NCI-H187 (cell line): ENCODE results near the gene ADAM33.

Source experiments
- DNase-seq, 2 experiments: peaks; one replicate each; lab custom pipeline; 2025; lab: John Stamatoyannopoulos, UW

The ADAM33 gene

DNA sequence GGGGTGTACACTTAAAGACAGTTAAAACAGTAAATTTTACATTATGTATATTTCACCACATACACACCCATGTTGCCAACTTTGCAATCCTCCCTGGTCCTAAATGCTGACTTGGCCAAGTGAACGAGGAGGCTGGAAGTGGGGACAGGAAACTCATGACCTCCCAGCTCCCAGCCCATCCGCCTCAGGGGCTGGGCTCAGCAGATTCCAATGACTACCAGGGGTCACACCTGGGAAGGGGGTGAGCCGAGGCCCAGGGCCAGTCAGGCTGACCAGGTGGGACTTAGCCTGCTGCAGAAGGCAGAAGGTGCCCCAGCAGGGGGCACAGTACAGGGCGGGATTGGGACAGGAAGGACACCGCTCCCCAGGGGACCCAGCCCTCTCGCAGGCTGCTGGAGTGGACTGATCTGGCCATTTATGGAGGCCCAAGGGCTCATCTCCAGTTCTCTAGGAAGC lies 28.2 kb upstream of the ADAM33 start:
- DNase-seq, result no peak

DNA sequence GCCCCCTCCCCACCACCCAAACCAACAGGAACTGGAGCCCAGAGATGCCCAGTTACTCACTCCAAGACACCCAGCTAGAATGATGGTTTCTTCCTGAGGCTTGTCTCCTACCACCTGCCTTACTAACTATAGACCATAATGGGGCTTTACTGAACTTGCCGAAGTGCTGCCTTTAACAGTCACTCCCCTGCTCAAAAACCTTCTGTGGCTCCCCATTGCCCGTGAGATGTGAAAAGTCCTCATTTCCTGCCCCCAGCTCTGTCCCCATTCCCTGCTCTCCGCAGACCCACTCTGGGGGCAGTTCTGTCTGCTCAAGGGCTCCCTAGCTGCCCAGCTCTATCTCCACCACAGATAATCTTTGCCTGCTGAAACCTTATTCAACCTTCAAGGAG lies 25.7 kb upstream of the ADAM33 start:
- DNase-seq, result no peak

DNA sequence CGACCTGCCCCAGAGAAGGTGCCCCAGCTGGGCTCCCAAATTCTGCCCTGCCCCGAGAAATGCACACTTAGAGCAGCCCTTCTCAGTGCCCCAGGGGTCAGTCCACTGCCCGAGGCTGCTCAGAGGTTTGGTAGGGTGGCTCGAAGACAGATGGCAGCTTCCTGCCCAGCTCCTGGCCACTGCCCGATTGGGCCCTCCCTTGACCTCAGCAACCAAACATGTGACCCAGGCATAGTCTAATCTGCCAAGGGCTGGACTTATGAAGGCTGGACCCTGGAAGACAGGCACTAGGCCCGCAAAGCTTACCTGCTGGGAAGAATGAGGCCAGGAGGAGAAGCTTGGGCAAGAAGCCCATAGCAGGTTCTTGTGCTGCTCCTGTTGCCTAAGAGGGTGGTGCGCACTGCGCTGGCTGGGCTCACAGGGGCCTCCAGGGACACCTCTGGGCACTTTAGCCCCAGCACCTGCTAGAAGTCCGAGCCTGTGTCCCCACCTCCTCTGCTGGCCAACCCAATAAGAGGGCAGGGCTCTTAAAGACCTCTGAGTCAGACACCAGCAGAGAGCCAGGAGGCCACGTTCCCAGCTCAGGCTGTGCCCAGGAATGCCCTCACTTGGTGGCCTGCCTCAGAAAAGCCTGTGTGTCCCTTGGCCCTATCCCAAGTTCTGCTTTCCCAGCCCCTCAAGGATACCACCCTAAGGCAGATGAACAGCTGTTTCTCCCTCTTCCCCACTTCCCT lies 25.1 kb upstream of the ADAM33 start:
- DNase-seq, result no peak

DNA sequence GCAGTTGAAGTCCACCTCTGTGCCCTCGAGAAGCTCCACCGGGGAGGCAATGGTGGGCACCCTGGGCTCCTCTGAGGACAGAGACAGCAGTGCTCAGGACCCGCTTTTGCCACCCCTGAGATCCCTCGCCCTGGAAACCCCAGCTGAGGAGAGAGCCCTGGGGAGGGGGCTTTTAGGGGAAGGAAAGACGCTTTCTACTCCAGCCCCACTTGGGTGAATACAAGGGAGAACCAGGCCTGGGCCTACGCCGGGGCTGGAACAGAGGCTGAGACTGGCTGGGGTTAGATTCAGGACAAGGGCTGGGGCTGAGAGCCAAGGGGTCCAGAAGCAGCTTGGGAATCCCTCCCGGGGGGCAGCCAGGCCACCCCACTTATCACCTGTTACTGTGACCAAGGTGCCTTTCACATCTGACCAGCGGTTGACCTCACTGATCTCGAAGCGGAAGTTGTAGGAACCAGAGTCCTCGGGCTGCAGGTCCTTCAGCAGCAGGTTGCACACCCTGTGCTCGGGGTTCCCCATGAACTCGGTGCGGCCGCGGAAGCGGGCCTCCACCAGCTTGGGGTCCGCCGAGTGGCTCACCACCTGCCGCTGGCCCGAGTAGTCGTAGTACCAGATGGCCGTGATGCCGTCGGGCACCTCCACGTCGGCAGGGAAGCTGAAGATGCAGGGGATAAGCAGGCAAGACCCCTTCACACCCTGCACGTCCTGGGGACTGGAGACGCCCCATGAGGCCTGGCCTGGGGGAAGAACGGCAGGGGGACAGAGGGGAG lies 24.3 kb upstream of the ADAM33 start:
- no peak for DNase-seq

DNA sequence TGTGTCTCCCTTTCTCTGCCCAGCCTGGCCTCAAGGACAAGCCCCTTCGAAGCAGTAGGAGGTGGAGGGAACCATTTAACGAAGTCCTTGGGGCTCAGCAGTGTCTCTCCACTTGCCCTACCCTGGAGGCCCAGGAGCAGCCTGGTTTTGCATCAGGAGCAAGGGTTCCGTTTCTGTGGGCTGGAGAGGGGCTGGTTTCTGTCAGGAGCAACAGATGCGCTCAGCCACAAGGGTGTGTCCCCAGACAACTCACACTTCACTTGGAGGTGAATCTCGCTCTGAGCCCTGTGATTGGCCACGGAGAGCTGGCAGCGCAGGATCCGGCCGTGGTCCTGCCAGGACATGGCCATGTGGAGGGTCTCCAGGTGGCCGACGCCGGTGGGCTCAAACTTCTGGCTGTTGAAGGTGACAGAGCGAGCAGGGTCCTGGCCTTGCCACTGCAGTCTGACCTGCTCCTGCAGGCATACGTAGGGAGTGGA lies 23.7 kb upstream of the ADAM33 start:
- no peak for DNase-seq

DNA sequence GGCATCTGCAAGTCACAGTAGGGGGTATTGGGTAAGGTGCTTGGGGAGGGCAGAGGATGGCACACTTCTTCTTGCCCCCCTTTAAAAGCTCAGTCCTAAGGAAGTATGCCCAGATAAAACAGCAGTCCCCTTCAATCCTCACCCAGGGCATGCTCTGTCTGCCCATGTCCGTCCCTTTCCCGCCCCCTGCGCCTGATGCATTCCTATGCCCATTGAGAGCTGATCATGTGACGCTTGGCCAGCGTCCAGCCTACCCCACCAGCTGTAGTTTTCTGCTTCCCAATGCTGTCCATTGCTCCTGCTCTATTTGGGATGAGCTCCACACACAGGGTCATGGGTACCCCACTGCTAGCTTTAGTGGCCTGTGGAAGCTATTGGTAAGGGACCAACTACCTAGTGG lies 22.3 kb upstream of the ADAM33 start:
- no peak for DNase-seq

DNA sequence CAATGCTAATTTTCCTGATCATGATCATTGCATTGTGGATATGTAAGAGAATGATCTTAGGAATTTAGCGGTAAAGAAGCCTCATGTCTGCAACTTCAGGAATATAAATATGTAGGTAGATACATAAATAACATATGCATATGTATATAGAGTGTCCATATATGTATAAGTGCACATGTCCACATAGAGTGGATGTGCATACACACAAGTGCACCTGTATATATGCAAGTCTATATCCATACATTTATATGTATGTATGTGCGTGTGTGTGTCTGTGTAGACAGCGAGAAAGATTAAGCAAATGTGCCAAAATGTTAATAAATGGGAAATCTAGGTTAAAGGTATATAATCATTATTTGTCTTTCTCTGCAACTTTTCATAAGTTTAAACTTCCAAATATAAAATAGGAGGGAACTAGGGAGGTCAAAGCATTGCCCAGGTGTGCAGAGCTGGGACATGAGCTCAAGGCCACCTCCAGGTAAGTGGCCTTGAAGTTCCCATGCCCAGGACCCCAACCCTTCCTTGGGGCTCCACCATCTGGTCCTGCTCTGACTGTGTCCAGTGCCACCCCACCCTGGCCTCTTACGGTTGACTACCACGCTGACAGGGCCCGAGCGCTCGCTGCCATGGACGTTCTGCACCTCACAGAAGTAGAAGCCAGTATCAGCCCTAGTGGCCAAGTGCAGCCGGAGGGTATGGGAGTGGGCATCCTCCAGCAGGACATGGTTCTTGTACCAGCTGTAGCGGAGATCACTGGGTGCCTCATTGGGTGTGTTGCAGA lies 21.0 kb upstream of the ADAM33 start:
- DNase-seq, result no peak

DNA sequence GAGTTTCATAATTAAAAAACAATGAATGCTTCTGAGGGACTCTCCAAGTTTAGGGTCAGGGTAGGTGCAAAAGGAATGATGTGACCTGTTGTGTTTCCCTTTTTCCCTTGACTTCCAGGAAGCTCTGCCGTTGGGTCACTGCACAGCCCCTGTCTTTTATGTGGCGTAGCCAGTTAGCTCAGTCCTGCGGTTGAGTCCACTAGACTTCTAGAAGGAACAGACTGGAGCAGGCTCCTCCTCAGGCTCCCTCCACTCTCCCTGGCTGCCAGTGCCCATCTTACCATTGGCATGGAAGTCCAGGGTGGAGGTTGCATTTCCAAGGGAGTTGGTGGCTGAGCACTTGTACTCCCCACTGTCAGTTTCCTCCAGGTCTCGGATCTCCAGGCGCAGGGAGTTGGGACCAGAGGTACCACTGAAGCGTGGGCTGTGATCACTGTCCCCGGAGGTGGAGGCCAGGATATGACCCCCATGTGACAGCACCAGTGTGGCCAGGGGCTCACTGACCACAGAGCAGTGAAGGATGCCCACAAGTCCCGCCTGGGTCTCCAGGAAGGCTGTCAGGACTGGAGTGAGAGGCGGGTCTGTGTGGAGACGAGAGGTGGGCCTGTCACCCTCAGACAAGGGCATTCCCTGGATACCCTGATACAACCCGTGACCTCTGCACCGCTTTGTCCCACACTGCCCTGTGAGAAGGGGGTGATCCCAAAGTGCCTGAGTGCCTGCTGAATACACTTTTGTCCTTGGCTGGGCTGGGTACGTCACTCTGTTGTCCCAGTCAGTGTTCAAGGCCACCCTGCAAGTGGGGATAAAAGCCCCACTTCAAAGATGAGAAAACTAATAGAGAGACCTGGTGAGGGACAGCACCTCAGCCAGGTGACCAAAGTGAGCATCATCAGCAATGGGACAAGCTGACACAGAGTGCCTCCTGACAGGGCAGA lies 19.5 kb upstream of the ADAM33 start:
- DNase-seq, result no peak

DNA sequence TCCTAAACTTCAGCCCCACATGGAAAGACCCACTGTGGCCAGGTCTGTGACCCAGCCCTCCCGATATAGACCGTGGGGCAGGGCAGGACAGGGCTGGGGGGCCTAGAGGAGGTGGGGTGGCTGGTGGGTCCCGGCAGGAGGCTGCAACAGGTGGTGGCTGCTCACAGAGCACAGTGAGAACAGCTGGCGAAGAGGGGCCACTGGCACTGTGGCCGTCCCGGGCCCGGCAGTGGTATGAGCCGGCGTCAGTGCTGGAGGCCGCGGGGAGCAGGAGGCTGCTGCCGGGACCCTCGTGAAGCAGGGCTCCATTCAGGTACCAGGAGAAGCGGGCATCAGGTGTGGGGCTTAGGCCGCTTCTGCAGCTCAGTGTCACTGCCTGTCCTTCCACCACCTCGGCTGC lies 17.2 kb upstream of the ADAM33 start:
- no peak for DNase-seq

DNA sequence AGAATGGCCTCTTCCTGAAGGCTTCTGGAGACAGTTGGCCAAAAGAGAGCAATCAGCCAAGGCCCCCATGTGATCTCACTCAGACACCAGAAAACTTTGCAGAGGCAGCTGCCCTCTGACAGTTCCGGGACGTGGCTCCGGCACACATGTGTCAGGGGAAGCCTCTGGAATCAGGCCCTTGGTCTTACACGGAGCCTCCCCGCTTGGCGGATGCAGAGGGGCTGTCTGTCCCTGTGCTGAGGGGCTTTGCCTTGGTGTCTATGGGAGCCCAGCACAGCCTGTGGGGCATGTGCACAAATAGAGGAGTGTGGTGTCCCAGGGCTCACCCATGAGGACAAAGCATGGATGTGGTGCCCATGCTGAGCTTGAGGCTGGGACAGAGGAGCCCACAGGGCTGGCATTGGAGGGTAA lies 16.8 kb upstream of the ADAM33 start:
- no peak for DNase-seq

DNA sequence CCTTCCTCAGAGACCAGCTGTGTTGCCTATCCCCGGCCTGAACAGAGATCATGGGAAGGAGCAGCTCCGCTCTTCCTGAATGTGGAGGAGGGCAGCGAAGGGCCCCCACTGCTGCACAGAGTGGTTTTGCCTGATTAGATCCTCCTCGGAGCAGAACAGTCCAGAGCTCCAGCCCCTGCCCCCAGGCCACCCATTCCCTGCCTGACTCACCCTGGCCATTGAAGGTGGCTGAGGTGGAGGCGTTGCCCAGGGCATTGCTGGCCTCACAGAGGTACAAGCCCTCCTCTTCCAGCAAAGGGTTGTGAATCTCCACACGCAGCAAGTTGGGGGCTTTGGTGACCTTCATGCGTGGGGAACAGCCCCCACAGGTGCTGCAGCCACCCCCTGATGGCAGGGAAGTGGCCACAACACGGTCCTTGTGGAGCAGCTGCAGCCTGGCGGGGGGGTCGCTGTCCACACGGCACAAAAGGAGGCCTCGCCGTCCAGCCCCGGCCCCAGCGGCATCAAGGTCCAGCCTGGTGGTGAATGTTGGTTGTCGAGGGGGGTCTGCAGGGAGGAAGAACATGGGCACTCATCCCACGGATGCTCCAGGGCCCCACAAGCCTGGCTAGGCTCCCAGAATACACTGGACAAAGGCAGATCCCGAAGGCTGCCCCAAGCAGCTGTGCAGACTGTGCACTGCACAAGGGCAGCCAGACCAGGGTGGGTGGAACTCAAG lies 15.9 kb upstream of the ADAM33 start:
- no peak for DNase-seq

DNA sequence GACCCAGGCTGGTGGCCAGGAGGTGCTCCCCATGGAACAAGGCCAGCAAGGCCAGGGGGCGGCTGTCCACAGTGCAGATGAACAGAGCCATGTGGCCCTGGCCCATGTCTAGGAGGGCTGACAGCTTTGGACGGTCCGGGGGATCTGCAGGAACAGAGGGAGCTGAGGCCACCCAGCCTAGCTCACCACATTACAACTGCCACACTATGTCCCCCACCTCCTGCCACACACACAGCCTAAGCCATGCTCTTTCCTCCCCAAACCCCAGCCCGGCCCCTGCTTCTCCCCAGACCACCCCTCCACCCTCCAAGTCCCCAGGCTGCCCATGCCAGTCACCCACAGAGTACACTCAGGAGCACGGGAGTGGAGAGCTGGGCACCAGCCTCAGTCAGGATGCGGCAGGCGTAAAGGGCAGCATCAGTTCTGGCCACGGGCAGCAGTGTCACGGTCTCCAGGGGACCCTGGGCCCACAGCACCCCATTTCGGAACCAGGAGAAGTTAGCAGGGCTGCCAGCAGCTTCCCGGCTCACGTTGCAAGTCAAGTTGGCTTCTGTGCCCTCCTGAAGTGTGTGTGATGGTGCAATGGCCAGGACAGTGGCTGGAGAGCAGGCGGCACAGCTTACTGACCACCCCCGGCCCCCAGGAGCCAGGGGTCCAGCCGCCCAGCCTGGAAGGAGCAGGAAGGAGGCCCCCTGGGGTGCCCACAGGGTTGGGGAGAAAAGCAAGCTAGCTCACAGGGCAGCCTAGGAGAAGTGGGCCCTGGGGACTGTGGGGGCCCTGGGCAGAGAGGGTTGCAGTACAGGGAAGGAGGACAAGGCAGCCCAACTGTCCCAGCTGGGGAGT lies 15.2 kb upstream of the ADAM33 start:
- DNase-seq, result no peak

DNA sequence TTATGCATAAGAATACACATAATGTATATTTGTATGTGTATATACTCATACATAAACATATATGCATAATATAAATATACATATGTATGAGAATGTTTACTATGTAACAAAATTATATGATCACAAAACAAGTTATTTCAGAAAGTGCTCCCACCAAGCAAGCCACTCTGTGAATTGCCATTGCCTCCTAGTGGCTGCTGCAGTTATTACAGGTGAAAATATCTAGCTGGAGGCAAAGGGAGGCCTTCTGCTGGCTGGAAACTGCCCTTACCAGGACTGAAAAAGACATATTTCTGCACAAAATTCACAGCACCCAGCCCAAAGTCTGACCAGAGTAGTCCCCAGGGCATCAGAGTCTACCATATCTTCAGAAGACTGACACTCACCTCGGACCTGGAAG lies 14.4 kb upstream of the ADAM33 start:
- no peak for DNase-seq

DNA sequence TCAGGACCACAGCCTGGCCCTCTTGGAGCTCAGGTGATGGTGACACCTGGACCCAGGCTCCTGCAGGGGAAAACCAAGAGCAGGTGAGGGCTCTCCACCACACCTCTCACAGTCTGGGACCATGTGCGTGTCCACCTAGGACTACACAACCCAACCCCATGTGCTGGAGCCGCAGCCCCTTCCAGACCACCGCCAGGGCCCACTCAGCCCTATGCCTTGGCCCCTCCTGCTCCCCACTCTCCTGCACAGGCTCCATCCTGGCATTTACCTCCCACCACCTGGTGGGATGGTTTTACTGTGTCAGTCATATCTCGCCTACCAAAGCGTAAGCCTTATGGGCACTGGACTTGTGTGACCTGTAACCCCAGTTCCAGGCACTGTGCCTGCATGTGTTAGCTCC lies 13.1 kb upstream of the ADAM33 start:
- DNase-seq, result no peak

DNA sequence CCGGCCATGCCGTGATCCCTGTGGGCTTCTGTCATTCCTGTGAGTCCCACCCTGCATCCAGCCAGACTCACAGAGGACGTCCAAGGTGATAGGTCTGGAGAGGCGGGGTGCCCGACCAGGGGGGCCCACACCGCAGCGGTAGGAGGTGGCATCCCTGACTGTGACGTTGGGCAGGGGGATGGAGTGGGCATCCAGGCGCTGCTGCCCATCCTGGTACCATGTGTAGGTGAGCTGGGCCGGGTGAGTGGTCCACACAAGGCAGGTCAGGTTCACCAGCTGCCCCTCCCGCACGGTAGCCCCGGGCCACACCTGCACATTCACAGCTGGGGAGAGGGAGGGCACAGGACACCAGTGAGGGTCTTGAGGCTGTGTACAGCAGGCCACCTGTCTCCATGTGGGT lies 11.6 kb upstream of the ADAM33 start:
- DNase-seq, result no peak

DNA sequence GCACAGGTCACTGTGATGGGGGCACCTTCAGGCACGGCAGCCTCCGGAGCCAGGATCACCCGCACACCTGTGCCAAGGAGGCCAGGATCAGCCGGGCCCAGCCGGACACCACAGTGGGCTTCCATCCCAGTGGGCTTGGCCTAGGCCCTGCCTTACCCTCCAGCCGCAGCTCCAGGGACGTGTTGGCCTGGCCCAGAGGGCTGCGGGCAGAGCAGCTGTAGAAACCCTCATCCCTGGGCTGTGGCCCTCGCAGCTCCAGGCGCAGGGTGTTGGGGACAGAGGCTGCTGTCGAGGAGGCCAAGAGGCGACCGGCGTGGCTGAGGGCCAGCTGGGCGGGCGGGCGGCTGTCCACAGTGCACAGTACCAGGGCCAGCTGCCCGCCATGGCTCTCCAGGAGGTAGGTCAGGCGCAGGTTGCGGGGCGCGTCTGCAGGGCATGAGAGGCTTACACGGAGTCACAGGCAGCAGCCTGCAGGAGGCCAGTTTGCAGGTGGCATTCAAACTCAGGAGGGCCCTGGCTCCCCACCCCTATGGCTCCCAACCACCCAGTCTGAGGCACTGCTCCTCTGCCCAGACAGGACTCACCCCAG lies 11.0 kb upstream of the ADAM33 start:
- DNase-seq, result no peak

DNA sequence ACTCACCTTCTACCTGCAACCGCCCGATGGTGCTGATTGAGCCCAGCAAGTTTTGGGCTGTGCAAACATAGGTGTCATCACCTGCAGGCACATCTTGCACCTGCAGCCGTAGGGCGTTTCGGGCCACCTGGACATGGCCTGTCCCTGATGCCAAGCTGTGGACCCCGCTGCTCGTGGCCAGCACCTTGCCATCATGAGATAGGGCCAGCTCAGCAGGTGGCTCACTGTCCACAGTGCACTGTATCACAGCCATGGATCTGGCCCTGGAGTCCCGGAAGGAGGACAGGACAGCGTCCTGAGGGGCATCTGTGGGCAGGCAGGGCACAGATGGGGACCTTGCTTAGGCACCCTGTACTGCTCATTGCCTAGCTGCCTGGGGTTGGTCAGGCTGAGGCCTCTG lies 10.1 kb upstream of the ADAM33 start:
- DNase-seq, result no peak

DNA sequence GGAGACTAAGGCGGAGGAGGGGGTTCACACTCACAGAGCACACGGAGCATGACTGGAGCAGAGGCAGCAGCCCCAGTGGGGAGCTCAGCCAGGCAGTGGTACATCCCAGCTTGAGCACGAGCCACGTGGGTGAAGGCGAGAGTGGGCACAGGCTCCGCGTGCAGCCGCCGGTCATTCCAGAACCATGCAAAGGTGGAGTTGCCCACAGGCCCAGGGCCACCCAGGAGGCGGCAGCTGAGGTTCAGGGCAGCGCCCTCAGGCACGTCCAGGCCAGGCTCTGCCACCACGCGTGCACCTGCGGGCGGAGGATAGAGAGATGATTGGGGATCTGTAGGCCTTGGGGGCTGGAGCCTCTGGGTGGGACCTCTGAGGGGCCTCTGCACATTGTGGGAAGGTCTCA lies 9.5 kb upstream of the ADAM33 start:
- DNase-seq, result no peak

DNA sequence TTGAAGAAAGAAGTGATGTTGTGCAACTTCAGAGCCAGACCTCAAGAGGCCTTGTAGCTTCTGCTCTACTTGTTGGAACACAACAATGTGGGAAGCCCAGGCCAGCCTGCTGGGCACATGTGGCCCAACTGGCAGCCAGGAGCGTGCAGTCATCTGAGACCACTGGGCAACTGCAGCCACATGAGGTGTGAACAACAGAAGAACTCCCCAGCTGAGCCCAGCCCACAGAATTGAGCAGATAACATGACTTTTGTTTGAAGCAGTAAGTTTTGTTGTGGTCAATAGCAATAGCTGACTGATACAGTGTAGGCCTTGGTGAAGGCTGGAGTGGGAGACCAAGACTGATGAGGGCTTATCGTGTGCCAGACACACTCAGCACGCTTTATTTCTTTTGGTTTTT lies 8.6 kb upstream of the ADAM33 start:
- DNase-seq, result no peak

DNA sequence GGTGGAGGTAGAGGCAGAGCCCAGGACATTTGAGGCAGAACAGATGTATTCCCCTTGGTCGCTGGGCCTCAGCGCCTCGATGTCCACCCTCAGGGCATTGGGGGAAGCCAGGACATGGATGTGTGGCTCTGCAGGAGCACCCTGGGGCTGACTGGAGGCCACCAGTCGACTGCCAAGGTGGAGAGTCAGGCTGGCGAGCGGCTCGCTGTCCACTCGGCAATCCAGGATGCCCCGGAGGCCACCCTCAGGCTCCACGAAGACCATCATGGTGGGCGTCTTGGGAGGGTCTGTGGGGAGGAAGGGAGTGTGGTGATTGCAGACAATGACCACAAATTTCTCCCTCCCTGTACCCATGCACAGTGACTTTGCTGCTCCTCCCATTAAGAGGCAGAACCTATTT lies 8.2 kb upstream of the ADAM33 start:
- DNase-seq, result no peak
